ENCODE measurements around the gene CACNA1C.

CACNA1C gene

DNA sequence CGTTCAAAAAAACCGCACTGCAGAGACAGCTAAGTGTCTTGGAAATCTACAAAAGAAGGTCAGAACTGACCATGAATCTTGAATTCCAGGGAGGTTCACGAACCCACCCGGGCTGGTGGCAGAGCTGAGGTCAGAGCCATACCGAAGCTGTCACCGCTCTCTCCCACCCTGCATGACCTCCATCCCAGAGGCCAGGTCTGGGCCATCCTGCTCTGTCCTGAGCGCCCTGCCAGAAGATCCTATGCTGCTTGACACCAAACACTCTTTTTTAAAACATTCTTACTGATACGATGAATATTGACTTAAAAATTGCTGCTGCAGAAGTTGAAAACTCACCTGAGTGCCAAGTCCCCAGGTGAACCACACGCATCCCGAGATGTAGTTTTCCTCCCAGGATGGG, 412.9 kb downstream of the CACNA1C start:
- Histone ChIP-seq H2AFZ (ENCODE audit: low read depth, low read length) (no peak overlapping the region), H3K9me3 (ENCODE audit: low read length) (no peaks in the 10 kb centered on the region), H3K36me3 (ENCODE audit: insufficient read depth, low read length) (no peaks in the 10 kb centered on the region), H3K4me3 (ENCODE audit: low read length) (no peak overlapping the region), H3K4me1 (ENCODE audit: insufficient read depth, low read length) (no peaks in the 10 kb centered on the region), H3K27me3 (ENCODE audit: insufficient read depth, low read length) (peaks cover 4% of the 10 kb centered on the region)

DNA sequence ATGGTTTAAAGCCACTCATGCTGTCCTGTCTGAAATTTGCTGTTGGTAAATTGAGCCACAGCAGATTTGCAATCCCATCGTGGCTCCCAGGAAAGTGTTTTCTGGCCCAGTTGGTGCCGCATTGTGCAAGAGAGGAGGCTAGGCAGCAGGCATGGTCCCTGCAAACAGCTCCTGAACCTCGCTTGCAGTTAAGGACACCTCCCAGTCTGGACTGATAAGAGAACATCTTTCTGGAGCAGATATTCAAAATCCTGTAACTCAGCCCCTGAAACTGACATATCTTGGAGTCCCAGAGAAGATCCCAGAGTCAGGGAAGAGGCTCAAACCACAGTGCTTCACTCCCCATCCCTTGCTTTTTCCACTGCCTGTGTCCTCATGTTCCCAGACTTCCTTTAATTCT, 413.4 kb downstream of the CACNA1C start:
- Histone ChIP-seq H3K4me3 (ENCODE audit: low read length) (no peak overlapping the region), H2AFZ (ENCODE audit: low read depth, low read length) (no peak overlapping the region), H3K27me3 (ENCODE audit: insufficient read depth, low read length) (peaks cover 4% of the 10 kb centered on the region), H3K9me3 (ENCODE audit: low read length) (no peaks in the 10 kb centered on the region), H3K4me1 (ENCODE audit: insufficient read depth, low read length) (no peaks in the 10 kb centered on the region), H3K36me3 (ENCODE audit: insufficient read depth, low read length) (no peaks in the 10 kb centered on the region)

DNA sequence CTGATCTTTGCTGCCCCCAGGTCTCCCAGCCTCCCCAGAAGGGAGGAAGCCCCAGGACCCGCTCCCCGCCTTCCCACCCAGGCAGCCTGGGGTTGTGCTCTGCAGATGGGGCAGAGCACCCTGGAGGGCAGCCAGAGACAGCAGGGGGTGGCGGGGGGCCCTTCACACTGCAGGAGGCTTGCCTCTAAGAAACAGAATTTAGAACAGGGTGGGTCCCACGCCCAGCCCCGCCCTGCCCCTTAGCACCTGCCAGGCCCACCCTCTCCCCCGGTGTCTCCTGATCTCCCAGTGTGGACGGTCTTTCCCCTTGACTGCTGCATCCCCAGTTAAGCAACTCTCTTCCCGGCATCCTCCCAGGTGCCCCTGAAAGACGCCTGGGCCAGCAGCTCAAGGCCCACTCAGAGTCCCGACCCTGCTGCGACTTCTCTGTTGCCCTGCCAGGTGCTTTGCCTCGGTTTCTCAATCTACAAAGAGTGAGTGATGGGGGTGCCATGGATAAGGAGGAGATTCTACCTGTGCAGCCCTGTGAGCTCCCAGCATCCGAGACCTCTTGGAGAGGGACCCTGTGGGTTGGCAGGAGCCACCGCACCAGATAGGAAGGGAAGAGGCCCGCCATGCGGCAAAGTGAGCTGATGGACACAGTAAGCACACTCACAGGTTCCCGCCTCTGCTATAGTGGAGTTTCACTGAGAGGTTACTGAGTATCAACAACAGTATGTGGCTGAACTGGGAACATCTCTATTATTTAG, 414.8 kb downstream of the CACNA1C start:
- Histone ChIP-seq H3K36me3 (ENCODE audit: insufficient read depth, low read length) (no peaks in the 10 kb centered on the region), H3K27me3 (ENCODE audit: insufficient read depth, low read length) (peaks cover 4% of the 10 kb centered on the region), H3K4me3 (ENCODE audit: low read length) (no peak overlapping the region), H2AFZ (ENCODE audit: low read depth, low read length) (no peak overlapping the region), H3K4me1 (ENCODE audit: insufficient read depth, low read length) (no peaks in the 10 kb centered on the region), H3K9me3 (ENCODE audit: low read length) (no peaks in the 10 kb centered on the region)

DNA sequence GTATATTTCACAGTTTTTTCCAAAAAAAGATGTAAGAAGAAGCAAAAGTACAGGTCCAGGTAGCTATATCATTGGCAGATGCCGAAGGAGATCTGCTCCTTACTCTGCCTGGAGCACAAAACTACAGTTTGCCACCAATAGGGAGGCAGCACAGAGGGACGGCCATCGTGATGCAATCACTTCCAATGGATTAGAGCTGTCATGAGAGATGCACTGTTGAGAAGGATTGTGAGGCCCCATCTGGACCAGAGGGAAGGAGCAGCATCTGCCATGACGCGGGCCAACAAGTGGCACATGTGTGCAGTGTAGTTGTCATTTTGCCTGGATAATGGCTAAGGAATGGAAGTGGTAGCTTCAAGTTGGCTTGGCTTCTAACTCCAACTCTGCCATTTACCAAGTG, 423.2 kb downstream of the CACNA1C start:
- no peaks in the 10 kb centered on the region for H3K27me3 ChIP-seq (ENCODE audit: insufficient read depth, low read length)

DNA sequence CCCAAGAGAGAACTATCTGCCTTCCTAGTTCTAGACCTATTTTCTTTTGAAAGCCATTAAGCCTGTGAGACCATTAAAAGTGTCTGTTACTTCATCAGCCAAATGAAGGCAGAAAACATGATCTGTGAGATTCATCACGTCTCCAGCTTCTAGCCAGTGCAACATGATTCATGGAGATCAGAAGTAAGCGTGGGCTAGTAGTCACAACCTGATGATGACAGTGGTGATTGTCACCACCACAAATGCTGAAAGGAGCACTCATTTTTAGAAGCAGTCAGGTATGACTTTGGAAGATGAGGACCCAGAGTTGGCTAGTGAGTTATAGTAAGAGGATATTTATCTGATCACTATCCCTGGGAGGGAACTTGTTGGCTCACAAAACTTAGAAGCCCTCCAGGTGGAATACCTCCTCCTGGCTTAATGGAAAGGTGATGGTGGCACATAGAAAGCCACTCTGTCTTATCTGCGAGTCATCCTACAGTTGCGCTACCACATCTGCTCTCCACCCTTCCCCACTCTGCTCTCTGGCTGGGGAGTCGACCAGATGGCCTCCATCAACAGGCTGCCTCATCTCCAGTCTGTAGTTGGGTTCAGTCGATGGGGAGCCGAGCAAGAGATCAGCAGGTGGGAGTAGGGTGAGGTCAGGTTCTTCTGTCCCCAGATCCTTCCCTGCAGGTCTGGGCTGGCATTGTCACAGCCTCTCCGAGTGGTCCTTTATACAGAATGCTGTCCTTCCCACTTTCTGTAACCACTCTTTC, 424.4 kb downstream of the CACNA1C start:
- H3K27me3 ChIP-seq (ENCODE audit: insufficient read depth, low read length): no peaks in the 10 kb centered on the region
- H2AFZ ChIP-seq (ENCODE audit: low read depth, low read length): no peak overlapping the region
- H3K4me3 ChIP-seq (ENCODE audit: low read length): no peak overlapping the region
- no peaks in the 10 kb centered on the region for H3K9me3 ChIP-seq (ENCODE audit: low read length)
- H3K36me3 ChIP-seq (ENCODE audit: insufficient read depth, low read length): no peaks in the 10 kb centered on the region
- no peaks in the 10 kb centered on the region for H3K4me1 ChIP-seq (ENCODE audit: insufficient read depth, low read length)

More for the DNA sequence above, 423.2 kb downstream of the CACNA1C start:
- Histone ChIP-seq H2AFZ (ENCODE audit: low read depth, low read length) (no peak overlapping the region), H3K36me3 (ENCODE audit: insufficient read depth, low read length) (no peaks in the 10 kb centered on the region), H3K4me3 (ENCODE audit: low read length) (no peak overlapping the region), H3K9me3 (ENCODE audit: low read length) (no peaks in the 10 kb centered on the region), H3K4me1 (ENCODE audit: insufficient read depth, low read length) (no peaks in the 10 kb centered on the region)

DNA sequence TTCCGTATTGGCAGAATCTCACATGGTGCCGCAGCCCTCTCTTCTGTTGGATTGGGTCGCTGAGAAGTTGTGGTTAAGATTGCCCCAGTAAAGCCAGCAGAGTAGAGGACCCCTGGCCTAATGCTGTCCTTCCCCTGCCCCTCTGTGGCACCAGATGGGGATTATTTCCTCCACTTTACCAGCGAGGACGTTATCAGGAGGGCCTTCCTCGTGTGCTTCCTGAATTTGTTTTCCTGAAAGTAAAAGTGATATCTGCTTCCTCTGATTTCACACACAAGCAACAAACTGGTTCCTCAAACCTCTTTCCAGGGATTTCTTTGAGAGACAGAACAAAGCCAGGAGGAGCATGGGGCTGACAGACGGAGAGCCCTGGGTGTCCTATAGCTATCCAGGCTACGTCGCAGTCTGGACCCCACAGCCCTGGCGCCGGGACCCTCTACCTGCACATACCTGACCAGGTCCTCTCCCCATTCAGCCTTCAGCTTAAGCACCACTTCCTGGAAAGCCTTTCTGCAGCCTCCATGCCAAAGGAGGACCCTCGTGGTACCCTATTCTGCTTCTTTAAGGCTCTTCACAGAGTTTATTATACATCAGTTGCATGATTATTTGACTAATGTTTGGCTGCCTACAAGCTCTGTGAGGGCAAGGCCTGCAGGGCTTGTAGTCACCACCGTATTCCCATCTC, 427.2 kb downstream of the CACNA1C start:
- H3K4me3 ChIP-seq (ENCODE audit: low read length): no peak overlapping the region
- H3K9me3 ChIP-seq (ENCODE audit: low read length): no peaks in the 10 kb centered on the region
- H3K4me1 ChIP-seq (ENCODE audit: insufficient read depth, low read length): no peaks in the 10 kb centered on the region
- no peak overlapping the region for H2AFZ ChIP-seq (ENCODE audit: low read depth, low read length)
- no peaks in the 10 kb centered on the region for H3K36me3 ChIP-seq (ENCODE audit: insufficient read depth, low read length)
- peaks cover 17% of the 10 kb centered on the region for H3K27me3 ChIP-seq (ENCODE audit: insufficient read depth, low read length)

DNA sequence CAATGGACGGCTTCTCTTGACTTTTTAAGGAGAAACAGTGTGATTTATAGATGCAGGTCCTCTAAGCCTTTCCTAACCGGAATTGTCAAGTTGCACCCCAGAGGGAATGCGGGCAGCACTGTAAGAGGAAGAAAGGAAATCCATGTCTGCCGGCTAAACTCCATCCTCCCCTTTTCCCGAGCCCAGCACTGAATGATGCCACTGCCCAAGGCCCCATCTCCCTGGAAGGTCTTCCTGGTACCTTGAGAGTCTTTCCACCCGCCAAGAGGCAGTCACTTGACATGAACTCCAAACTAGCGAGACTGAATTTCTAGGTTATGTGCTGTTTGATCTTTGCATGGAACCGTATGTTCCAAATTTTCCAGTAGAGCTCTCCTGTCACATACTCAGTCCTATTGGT, 428.6 kb downstream of the CACNA1C start:
- peaks cover 23% of the 10 kb centered on the region for H3K27me3 ChIP-seq (ENCODE audit: insufficient read depth, low read length)
- H3K4me1 ChIP-seq (ENCODE audit: insufficient read depth, low read length): no peaks in the 10 kb centered on the region
- H3K4me3 ChIP-seq (ENCODE audit: low read length): no peak overlapping the region
- no peak overlapping the region for H2AFZ ChIP-seq (ENCODE audit: low read depth, low read length)
- H3K36me3 ChIP-seq (ENCODE audit: insufficient read depth, low read length): no peaks in the 10 kb centered on the region
- no peaks in the 10 kb centered on the region for H3K9me3 ChIP-seq (ENCODE audit: low read length)

DNA sequence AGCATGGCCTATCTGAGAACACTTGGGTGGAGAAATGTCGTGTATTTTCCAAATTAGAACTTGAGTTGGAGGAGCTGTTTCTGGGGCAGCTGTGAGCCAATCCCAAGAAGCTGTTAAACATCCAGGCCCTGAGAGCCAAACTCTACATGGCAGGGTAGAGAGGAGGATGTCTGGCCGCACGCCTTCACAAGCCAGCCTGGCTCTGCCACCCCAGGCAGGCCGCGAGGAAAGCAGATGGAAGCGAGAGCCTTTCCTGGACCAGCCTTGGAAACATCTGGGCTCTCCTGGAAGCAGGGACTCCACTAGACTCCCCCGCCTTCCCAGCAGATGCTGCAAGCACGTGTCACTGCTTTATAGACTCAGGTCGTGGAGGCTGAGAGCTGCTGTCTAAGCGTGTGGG, 429.2 kb downstream of the CACNA1C start:
- Histone ChIP-seq H3K36me3 (ENCODE audit: insufficient read depth, low read length) (no peaks in the 10 kb centered on the region), H3K4me3 (ENCODE audit: low read length) (no peak overlapping the region), H3K9me3 (ENCODE audit: low read length) (no peaks in the 10 kb centered on the region), H3K27me3 (ENCODE audit: insufficient read depth, low read length) (peaks cover 23% of the 10 kb centered on the region), H2AFZ (ENCODE audit: low read depth, low read length) (no peak overlapping the region), H3K4me1 (ENCODE audit: insufficient read depth, low read length) (no peaks in the 10 kb centered on the region)

DNA sequence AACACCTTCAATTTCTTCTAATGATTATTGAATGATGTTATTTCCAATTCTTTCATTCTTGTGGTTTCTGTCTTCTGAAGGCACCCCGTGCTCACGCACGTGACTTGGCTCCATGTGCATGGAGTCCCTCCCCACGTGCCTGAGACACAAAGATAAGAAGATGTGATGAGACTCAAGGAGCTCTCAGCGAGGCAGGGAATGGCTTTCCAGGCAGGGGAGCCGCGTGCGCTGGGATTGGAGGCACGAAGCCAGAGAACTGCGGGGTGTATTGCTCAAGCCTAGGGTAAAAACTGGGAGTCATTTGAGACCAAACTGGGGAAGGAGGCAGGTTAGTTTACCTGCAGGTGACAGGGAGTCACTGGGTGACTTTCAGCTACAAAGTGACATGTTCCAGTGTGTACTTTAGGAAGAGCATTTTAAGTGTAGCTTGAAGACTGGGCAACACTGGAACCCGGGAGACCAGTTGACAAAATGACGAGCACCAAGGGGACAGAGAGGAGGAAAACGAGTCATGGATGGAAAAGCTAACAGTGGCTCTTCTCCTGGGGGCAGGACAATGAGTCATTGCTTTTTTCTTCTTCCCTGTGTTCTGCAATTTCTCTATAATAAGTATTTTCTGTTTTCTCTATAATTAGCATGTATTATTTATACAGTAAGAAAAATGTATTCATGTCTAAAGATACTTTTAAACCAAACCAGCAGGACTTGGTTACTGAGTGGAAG, 430.3 kb downstream of the CACNA1C start:
- Histone ChIP-seq H3K36me3 (ENCODE audit: insufficient read depth, low read length) (no peaks in the 10 kb centered on the region), H3K27me3 (ENCODE audit: insufficient read depth, low read length) (peaks cover 23% of the 10 kb centered on the region), H2AFZ (ENCODE audit: low read depth, low read length) (no peak overlapping the region), H3K4me1 (ENCODE audit: insufficient read depth, low read length) (no peaks in the 10 kb centered on the region), H3K4me3 (ENCODE audit: low read length) (no peak overlapping the region), H3K9me3 (ENCODE audit: low read length) (no peaks in the 10 kb centered on the region)

DNA sequence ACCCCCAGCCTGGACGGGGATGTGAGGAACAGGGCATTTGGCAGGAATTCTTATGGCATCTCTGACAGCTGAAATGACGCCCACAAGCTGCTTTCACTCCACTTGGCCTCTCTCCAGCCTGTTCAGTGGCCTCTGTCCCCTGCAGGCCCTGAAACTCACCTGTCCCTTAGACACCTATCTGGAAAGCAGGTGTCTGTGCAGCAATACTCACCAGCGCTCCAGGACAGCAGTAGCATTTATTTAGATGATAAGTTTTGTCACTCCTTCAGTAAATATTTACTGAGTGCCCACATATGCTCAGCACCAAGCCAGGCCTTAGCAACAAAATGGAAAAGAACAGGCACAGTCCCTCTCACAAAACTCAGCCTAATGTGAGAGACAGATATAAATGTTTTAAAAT, 430.9 kb downstream of the CACNA1C start:
- peaks cover 23% of the 10 kb centered on the region for H3K27me3 ChIP-seq (ENCODE audit: insufficient read depth, low read length)
- H3K4me1 ChIP-seq (ENCODE audit: insufficient read depth, low read length): no peaks in the 10 kb centered on the region
- no peaks in the 10 kb centered on the region for H3K9me3 ChIP-seq (ENCODE audit: low read length)
- no peak overlapping the region for H2AFZ ChIP-seq (ENCODE audit: low read depth, low read length)
- H3K4me3 ChIP-seq (ENCODE audit: low read length): no peak overlapping the region
- H3K36me3 ChIP-seq (ENCODE audit: insufficient read depth, low read length): no peaks in the 10 kb centered on the region

DNA sequence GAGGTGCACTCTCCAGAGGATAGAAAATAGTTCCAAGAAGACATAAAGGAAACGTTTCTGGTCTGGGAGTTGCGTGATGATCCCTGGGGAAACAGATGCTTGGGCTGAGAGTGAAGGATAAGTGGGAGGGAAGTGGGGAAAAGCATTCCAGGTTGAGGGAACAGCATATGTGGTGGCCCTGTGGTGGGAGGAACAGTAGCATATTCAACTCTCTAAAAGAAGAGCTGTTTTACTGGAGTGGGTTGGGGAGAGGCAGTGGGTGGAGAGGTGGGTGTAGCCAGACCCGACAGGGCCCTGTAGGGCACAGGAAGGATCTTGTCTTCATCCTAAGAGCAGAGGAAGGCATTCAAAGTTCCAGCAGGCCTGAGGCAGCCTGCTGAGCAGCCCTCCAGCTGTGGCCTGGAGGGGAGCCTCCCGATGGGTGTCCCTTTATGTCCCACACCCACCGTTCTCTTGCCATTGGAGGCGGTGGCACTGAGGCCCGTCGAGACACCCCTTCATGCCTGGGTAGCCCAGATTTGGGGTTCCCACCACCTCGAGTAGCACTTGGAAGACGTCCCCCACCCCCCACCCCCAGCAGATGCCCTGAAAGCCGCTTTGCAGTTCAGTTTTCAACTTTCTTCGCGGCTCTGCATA, 431.5 kb downstream of the CACNA1C start:
- no peak overlapping the region for H3K4me3 ChIP-seq (ENCODE audit: low read length)
- no peaks in the 10 kb centered on the region for H3K9me3 ChIP-seq (ENCODE audit: low read length)
- peaks cover 23% of the 10 kb centered on the region for H3K27me3 ChIP-seq (ENCODE audit: insufficient read depth, low read length)

DNA sequence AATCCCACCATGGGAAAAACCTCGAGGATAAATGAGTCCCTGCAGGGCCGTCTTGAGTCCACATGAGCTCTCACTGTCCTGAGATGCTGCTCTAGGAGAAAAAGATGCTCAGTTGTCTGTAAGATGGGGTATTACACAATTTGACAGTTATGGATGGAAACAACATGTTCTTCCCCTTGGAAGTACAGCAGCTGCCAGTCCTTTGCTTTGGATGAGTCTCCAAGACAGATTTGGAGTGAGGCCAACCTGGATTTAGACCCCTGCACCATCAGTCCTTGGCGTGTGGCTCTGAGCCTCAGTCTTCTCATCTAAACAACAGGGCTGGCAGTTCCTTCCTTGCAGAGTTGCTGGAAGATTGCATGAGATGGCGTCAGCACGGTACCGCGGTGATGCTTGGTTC, 432.9 kb downstream of the CACNA1C start:
- H3K27me3 ChIP-seq (ENCODE audit: insufficient read depth, low read length): peaks cover 23% of the 10 kb centered on the region
- H3K4me3 ChIP-seq (ENCODE audit: low read length): no peak overlapping the region
- no peak overlapping the region for H2AFZ ChIP-seq (ENCODE audit: low read depth, low read length)
- no peaks in the 10 kb centered on the region for H3K4me1 ChIP-seq (ENCODE audit: insufficient read depth, low read length)
- no peaks in the 10 kb centered on the region for H3K9me3 ChIP-seq (ENCODE audit: low read length)
- no peaks in the 10 kb centered on the region for H3K36me3 ChIP-seq (ENCODE audit: insufficient read depth, low read length)

More for the DNA sequence above, 431.5 kb downstream of the CACNA1C start:
- Histone ChIP-seq H3K4me1 (ENCODE audit: insufficient read depth, low read length) (no peaks in the 10 kb centered on the region), H3K36me3 (ENCODE audit: insufficient read depth, low read length) (no peaks in the 10 kb centered on the region), H2AFZ (ENCODE audit: low read depth, low read length) (no peak overlapping the region)

All from neuron (in vitro differentiated cells).